ENCODE results near the gene CORO2A.
A peak's percentile ranks its signal among the peaks of the same experiment; 100 is the strongest.
"Not testable (repeated sequence)": the region's sequence is repeated elsewhere in the genome, so short reads cannot be mapped to it uniquely, and the experiment has no call there.

CORO2A gene

DNA sequence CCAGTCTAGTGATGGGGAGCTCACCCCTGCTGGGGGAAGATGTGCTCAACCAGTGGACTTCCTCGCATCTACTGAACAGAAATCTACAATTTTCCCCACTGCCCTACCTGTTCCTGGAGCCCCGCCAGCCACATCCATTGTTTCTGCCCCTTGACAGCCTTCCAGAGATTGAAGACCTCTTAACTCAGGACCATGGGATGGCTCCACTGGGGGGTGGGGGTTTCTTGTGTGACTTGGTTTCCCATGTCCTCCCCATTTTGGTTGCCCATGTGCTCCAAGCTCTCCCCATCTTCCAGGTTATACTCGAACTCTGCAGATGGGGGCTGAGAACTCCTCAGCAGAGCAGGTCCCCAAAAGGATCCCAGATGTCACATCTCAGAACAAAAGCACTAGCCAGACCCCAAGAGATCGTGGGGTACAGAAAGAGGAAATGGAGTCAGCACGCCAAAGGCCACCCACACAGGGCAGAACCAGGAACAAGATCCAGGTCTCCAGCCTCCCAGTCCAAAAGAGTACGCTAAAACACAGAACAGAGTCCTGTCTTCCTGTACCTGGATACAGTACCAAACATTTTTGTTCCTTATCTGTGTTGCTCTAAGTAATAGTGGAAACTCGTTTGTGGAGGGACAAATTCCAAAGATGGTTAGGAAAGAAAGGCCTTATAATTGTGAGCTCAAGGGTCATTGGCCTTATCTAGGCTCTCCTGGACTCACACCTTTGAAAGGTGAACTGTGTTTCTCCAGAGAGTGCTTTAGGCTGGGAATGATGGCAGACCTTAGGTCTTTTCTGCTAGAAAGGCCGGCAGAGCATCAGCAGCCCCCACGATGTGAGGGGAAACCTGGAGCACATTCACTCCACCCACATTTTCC lies 15.8 kb downstream of the CORO2A start:
- Histone ChIP-seq H3K18ac (ENCODE audit: low read length) (no peak overlapping the region), H2AK5ac (ENCODE audit: low read depth, low read length) (peak overlapping the region; percentile 16), H3K9me3 (replicated peaks in 1 of 2; ENCODE audit: control insufficient read depth in 2 of 2, insufficient read depth in 1 of 2, low read depth in 1 of 2, low read length in 2 of 2) (no peaks in the 10 kb centered on the region), H2BK120ac (ENCODE audit: low read depth, low read length) (no peak overlapping the region), H4K8ac (ENCODE audit: low read depth, low read length) (no peak overlapping the region), H3K79me1 (ENCODE audit: low read depth, low read length) (no peaks in the 10 kb centered on the region), H3K27ac (replicated peaks; ENCODE audit: low read length) (no peak overlapping the region), H3K14ac (ENCODE audit: low read length) (no peak overlapping the region), H2AFZ (ENCODE audit: low read length) (no peak overlapping the region), H3K23ac (ENCODE audit: low read depth, low read length, poor library complexity) (no peak overlapping the region), H2BK15ac (ENCODE audit: low read length) (no peak overlapping the region), H3K9ac (ENCODE audit: low read depth, low read length, poor library complexity) (no peak overlapping the region), H2BK5ac (ENCODE audit: low read length) (peak overlapping the region; percentile 10), H3K36me3 (replicated peaks in 1 of 2; ENCODE audit: control insufficient read depth in 2 of 2, insufficient read depth in 2 of 2, low read length in 2 of 2) (no peaks in the 10 kb centered on the region), H2BK12ac (ENCODE audit: low read length) (no peak overlapping the region), H3K4ac (ENCODE audit: low read length) (no peak overlapping the region), H3K4me3 (ENCODE audit: low read length in 2 of 2) (no peak overlapping the region), H4K91ac (ENCODE audit: low read depth, low read length, poor library complexity) (no peak overlapping the region), H3K4me2 (ENCODE audit: insufficient read depth, low read length, poor library complexity, severe bottlenecking) (no peak overlapping the region), H3K4me1 (ENCODE audit: control insufficient read depth in 2 of 2, insufficient read depth in 1 of 2, low read depth in 1 of 2, low read length in 2 of 2) (peaks cover 11 to 19% of the 10 kb centered on the region in 2 donors), H3K27me3 (ENCODE audit: control insufficient read depth in 3 of 3, insufficient read depth in 3 of 3, low read depth in 1 of 3, low read length in 3 of 3) (peaks cover 0 to 7% (median 0%) of the 10 kb centered on the region in 3 experiments)
- DNase-seq (ENCODE audit: low spot score): no peak
- WGBS, 2 donors (ENCODE audit: extremely low coverage in 2 of 2, insufficient read length in 2 of 2, insufficient replicate concordance in 1 of 2): no CpG with 5 or more reads among the region's 9 CpGs

DNA sequence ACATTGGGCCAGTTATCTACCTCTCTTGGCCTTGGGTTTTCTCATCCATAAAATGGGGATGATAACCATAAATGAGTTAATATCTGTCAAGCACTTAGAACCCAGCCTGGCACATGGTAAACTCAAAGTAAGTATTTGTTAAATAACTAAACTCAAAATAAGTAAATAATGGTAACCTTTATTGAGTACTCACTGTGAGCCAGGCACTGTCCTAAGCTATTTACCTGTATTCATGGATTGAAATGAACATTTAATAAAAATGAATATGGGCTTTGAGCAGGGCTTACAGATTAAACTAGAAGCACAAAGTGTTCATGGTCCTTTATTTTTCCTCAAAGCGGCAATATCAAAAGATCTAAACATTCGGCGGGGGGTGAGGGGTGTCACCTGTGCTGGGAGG lies 16.7 kb downstream of the CORO2A start:
- no peak overlapping the region for H3K4me2 ChIP-seq (ENCODE audit: insufficient read depth, low read length, poor library complexity, severe bottlenecking)
- no peak overlapping the region for H3K14ac ChIP-seq (ENCODE audit: low read length)
- H3K4me3 ChIP-seq (ENCODE audit: low read length in 2 of 2): no peak overlapping the region
- peaks cover 13 to 21% of the 10 kb centered on the region in 2 donors for H3K4me1 ChIP-seq (ENCODE audit: control insufficient read depth in 2 of 2, insufficient read depth in 1 of 2, low read depth in 1 of 2, low read length in 2 of 2)
- no peaks in the 10 kb centered on the region for H3K79me1 ChIP-seq (ENCODE audit: low read depth, low read length)
- peaks cover 0 to 13% (median 0%) of the 10 kb centered on the region in 3 experiments for H3K27me3 ChIP-seq (ENCODE audit: control insufficient read depth in 3 of 3, insufficient read depth in 3 of 3, low read depth in 1 of 3, low read length in 3 of 3)
- peak overlapping the region; percentile 80 for H2AFZ ChIP-seq (ENCODE audit: low read length)
- no peak overlapping the region for H3K27ac ChIP-seq (replicated peaks; ENCODE audit: low read length)
- H3K9me3 ChIP-seq (replicated peaks in 1 of 2; ENCODE audit: control insufficient read depth in 2 of 2, insufficient read depth in 1 of 2, low read depth in 1 of 2, low read length in 2 of 2): no peaks in the 10 kb centered on the region
- H4K8ac ChIP-seq (ENCODE audit: low read depth, low read length): no peak overlapping the region
- DNase-seq (ENCODE audit: low spot score): no peak
- H2BK5ac ChIP-seq (ENCODE audit: low read length): no peak overlapping the region
- no peak overlapping the region for H3K18ac ChIP-seq (ENCODE audit: low read length)
- H3K23ac ChIP-seq (ENCODE audit: low read depth, low read length, poor library complexity): no peak overlapping the region
- no peak overlapping the region for H3K9ac ChIP-seq (ENCODE audit: low read depth, low read length, poor library complexity)
- H2BK120ac ChIP-seq (ENCODE audit: low read depth, low read length): no peak overlapping the region
- no peak overlapping the region for H3K4ac ChIP-seq (ENCODE audit: low read length)
- no peak overlapping the region for H2AK5ac ChIP-seq (ENCODE audit: low read depth, low read length)
- H2BK12ac ChIP-seq (ENCODE audit: low read length): no peak overlapping the region
- H3K36me3 ChIP-seq (replicated peaks in 1 of 2; ENCODE audit: control insufficient read depth in 2 of 2, insufficient read depth in 2 of 2, low read length in 2 of 2): no peaks in the 10 kb centered on the region
- no peak overlapping the region for H4K91ac ChIP-seq (ENCODE audit: low read depth, low read length, poor library complexity)
- no peak overlapping the region for H2BK15ac ChIP-seq (ENCODE audit: low read length)
- no CpG with 5 or more reads among the region's 3 CpGs for WGBS, 2 donors (ENCODE audit: extremely low coverage in 2 of 2, insufficient read length in 2 of 2, insufficient replicate concordance in 1 of 2)

GRCh38 chr9:98175028-98175569 lies 17.3 kb downstream of the CORO2A start:
- Histone ChIP-seq H3K4me2 (ENCODE audit: insufficient read depth, low read length, poor library complexity, severe bottlenecking) (no peak overlapping the region), H3K9ac (ENCODE audit: low read depth, low read length, poor library complexity) (no peak overlapping the region), H2BK5ac (ENCODE audit: low read length) (no peak overlapping the region), H3K4ac (ENCODE audit: low read length) (no peak overlapping the region), H3K9me3 (replicated peaks in 1 of 2; ENCODE audit: control insufficient read depth in 2 of 2, insufficient read depth in 1 of 2, low read depth in 1 of 2, low read length in 2 of 2) (no peaks in the 10 kb centered on the region), H3K27ac (replicated peaks; ENCODE audit: low read length) (peak overlapping the region; percentile 9), H3K79me1 (ENCODE audit: low read depth, low read length) (no peaks in the 10 kb centered on the region), H3K4me1 (ENCODE audit: control insufficient read depth in 2 of 2, insufficient read depth in 1 of 2, low read depth in 1 of 2, low read length in 2 of 2) (peaks cover 13 to 21% of the 10 kb centered on the region in 2 donors), H2AK5ac (ENCODE audit: low read depth, low read length) (no peak overlapping the region), H3K4me3 (ENCODE audit: low read length in 2 of 2) (no peak overlapping the region), H4K8ac (ENCODE audit: low read depth, low read length) (no peak overlapping the region), H2BK15ac (ENCODE audit: low read length) (no peak overlapping the region), H3K18ac (ENCODE audit: low read length) (no peak overlapping the region), H3K27me3 (ENCODE audit: control insufficient read depth in 3 of 3, insufficient read depth in 3 of 3, low read depth in 1 of 3, low read length in 3 of 3) (peaks cover 0 to 16% (median 0%) of the 10 kb centered on the region in 3 experiments), H3K14ac (ENCODE audit: low read length) (no peak overlapping the region), H2AFZ (ENCODE audit: low read length) (peak overlapping the region; percentile 80), H3K36me3 (replicated peaks in 1 of 2; ENCODE audit: control insufficient read depth in 2 of 2, insufficient read depth in 2 of 2, low read length in 2 of 2) (no peaks in the 10 kb centered on the region), H4K91ac (ENCODE audit: low read depth, low read length, poor library complexity) (no peak overlapping the region), H2BK12ac (ENCODE audit: low read length) (no peak overlapping the region), H3K23ac (ENCODE audit: low read depth, low read length, poor library complexity) (no peak overlapping the region), H2BK120ac (ENCODE audit: low read depth, low read length) (no peak overlapping the region)
- peak; percentile 31 for DNase-seq (ENCODE audit: low spot score)
- WGBS, 2 donors (ENCODE audit: extremely low coverage in 2 of 2, insufficient read length in 2 of 2, insufficient replicate concordance in 1 of 2): no CpG with 5 or more reads among the region's 6 CpGs

- H2BK15ac ChIP-seq (ENCODE audit: low read length); H3K18ac ChIP-seq (ENCODE audit: low read length); H2BK120ac ChIP-seq (ENCODE audit: low read depth, low read length); H4K91ac ChIP-seq (ENCODE audit: low read depth, low read length, poor library complexity); H3K9ac ChIP-seq (ENCODE audit: low read depth, low read length, poor library complexity); H2BK5ac ChIP-seq (ENCODE audit: low read length); H2AK5ac ChIP-seq (ENCODE audit: low read depth, low read length); H4K8ac ChIP-seq (ENCODE audit: low read depth, low read length); H3K9me3 ChIP-seq (replicated peaks in 1 of 2; ENCODE audit: control insufficient read depth in 2 of 2, insufficient read depth in 1 of 2, low read depth in 1 of 2, low read length in 2 of 2); H2BK12ac ChIP-seq (ENCODE audit: low read length); H3K23ac ChIP-seq (ENCODE audit: low read depth, low read length, poor library complexity); H3K4ac ChIP-seq (ENCODE audit: low read length); H3K27ac ChIP-seq (replicated peaks; ENCODE audit: low read length); DNase-seq (ENCODE audit: low spot score); H3K4me3 ChIP-seq (ENCODE audit: low read length in 2 of 2); H2AFZ ChIP-seq (ENCODE audit: low read length); H3K4me2 ChIP-seq (ENCODE audit: insufficient read depth, low read length, poor library complexity, severe bottlenecking); H3K14ac ChIP-seq (ENCODE audit: low read length); H3K36me3 ChIP-seq (replicated peaks in 1 of 2; ENCODE audit: control insufficient read depth in 2 of 2, insufficient read depth in 2 of 2, low read length in 2 of 2); H3K79me1 ChIP-seq (ENCODE audit: low read depth, low read length): not testable (repeated sequence)
- Histone ChIP-seq H3K27me3 (ENCODE audit: control insufficient read depth in 3 of 3, insufficient read depth in 3 of 3, low read depth in 1 of 3, low read length in 3 of 3) (peaks cover 0 to 22% (median 0%) of the 10 kb centered on the region in 3 experiments), H3K4me1 (ENCODE audit: control insufficient read depth in 2 of 2, insufficient read depth in 1 of 2, low read depth in 1 of 2, low read length in 2 of 2) (peaks cover 13 to 21% of the 10 kb centered on the region in 2 donors)
- no CpG with 5 or more reads among the region's 5 CpGs for WGBS, 2 donors (ENCODE audit: extremely low coverage in 2 of 2, insufficient read length in 2 of 2, insufficient replicate concordance in 1 of 2)
These were observed 17.9 kb downstream of the CORO2A start for GRCh38 chr9:98174502-98174918.
